RWPE1 (cell line): ENCODE data around the gene C19orf12.

Experiments
- CTCF ChIA-PET: fragments of 350-600 bp; sonication (Branson Sonifier 250); formaldehyde crosslinking; extraction: SDS; loops from one replicate; lab custom pipeline; 2021; lab: Yijun Ruan, JAX
- POLR2A ChIA-PET: fragments of 400-600 bp; formaldehyde crosslinking; extraction: SDS; loops from one replicate; lab custom pipeline; 2020; ENCODE audit warnings: antibody characterized with exemption; ENCODE audit not compliant: low non-redundant PET; lab: Yijun Ruan, JAX
- DNase-seq: peaks from one replicate; pipeline ENCODE4 v3.0.0; 2012; ENCODE audit warnings: low spot score
- H3K27ac ChIP-seq: fragments of 450-650 bp; 2 replicates; pipeline ENCODE4 v1.5.1; 2017
- CTCF ChIP-seq: fragments of 450-650 bp; conservative IDR thresholded peaks from 2 replicates; pipeline ENCODE4 v1.5.1; 2017; ENCODE audit warnings: low read depth, mild to moderate bottlenecking

Gene C19orf12

GRCh38 chr19:29675120-29675649 is 39.9 kb downstream of the C19orf12 start:
- no peak for DNase-seq
- TF ChIP-seq CTCF, result no peak
- no peak overlapping the region for H3K27ac ChIP-seq
- POLR2A ChIA-PET, result no interaction called here
- CTCF ChIA-PET, result interaction anchor here (1.2 kb wide), 1 partner anchor 10 kb away, joined by 5 read pairs; the partner anchor contains the start of gene PLEKHF1

GRCh38 chr19:29674374-29675119 is 40.5 kb downstream of the C19orf12 start:
- ChIA-PET POLR2A (interaction anchor here (0.7 kb wide), 1 partner anchor 14 kb away, joined by 3 read pairs; no protein-coding TSS in a partner anchor), CTCF (no interaction called here)
- no peak for TF ChIP-seq CTCF
- no peak overlapping the region for H3K27ac ChIP-seq
- no peak for DNase-seq

GRCh38 chr19:29673451-29674371 is 41.4 kb downstream of the C19orf12 start:
- CTCF ChIA-PET, result interaction anchor here (1.3 kb wide), 1 partner anchor 43 kb away, joined by 3 read pairs; no protein-coding TSS in a partner anchor
- POLR2A ChIA-PET, result no interaction called here
- no peak for DNase-seq
- TF ChIP-seq CTCF, result no peak
- no peak overlapping the region for H3K27ac ChIP-seq

- CTCF ChIA-PET, result interaction anchor here (1.3 kb wide), 1 partner anchor 43 kb away, joined by 3 read pairs; no protein-coding TSS in a partner anchor
- DNase-seq, result no peak
- POLR2A ChIA-PET, result no interaction called here
Measured at GRCh38 chr19:29672933-29673336, 42.1 kb downstream of the C19orf12 start.

GRCh38 chr19:29672319-29672932 is 42.6 kb downstream of the C19orf12 start:
- POLR2A ChIA-PET, result interaction anchor here (1.0 kb wide), 1 partner anchor 13 kb away, joined by 3 read pairs; no protein-coding TSS in a partner anchor
- no peak for DNase-seq
- no peak overlapping the region for H3K27ac ChIP-seq
- CTCF ChIA-PET, result interaction anchor here (1.3 kb wide), 1 partner anchor 44 kb away, joined by 3 read pairs; no protein-coding TSS in a partner anchor
- no peak for TF ChIP-seq CTCF

More at GRCh38 chr19:29672933-29673336, 42.1 kb downstream of the C19orf12 start:
- H3K27ac ChIP-seq, result no peak overlapping the region
- no peak for TF ChIP-seq CTCF
